Measurements from ENCODE around the gene CPS1.

CPS1 gene

DNA sequence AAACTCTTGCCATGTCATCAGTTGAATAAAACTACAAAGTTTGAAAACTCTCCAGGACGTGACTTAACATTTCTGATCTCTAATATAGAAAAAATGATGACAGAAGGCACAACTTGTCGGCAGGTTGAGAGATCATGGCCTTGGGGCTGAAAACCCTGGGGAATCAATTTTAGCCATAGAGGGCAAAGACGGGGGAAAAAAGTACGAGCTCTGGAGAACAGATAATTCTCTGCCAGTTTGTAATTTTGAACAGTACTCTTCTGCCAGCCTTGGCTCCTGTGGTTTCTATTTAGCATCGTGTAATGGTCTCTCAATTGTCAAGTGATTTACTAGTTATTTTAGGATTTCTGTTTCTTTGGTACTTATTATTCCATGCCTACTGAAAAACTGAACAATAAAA, 25.3 kb upstream of the CPS1 start:
- TF ChIP-seq ZNF501 (tag by site-specific recombination; IDR thresholded peaks at IDR 0.05) (no peak), ZNF148 (tag by site-specific recombination; IDR thresholded peaks at IDR 0.05; ENCODE audit: borderline replicate concordance) (no peak)
- TF ChIP-seq, protein P1, sequence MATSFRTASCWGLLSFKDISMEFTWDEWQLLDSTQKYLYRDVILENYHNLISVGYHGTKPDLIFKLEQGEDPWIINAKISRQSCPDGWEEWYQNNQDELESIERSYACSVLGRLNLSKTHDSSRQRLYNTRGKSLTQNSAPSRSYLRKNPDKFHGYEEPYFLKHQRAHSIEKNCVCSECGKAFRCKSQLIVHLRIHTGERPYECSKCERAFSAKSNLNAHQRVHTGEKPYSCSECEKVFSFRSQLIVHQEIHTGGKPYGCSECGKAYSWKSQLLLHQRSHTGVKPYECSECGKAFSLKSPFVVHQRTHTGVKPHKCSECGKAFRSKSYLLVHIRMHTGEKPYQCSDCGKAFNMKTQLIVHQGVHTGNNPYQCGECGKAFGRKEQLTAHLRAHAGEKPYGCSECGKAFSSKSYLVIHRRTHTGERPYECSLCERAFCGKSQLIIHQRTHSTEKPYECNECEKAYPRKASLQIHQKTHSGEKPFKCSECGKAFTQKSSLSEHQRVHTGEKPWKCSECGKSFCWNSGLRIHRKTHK (tag by site-specific recombination; IDR thresholded peaks at IDR 0.05) = no peak
- CTCF ChIA-PET = interaction anchor here (0.5 to 1.6 kb wide), 2 partner anchors 28 to 71 kb away, joined by 3 to 10 read pairs; no protein-coding TSS in a partner anchor
- H3K4me1 ChIP-seq (ENCODE audit: control insufficient read depth, insufficient read depth, low read length) = no peaks in the 10 kb centered on the region
- POLR2A ChIA-PET = no interaction called here
- no peak overlapping the region for H3K4me3 ChIP-seq (ENCODE audit: low read depth, low read length)
- no peaks in the 10 kb centered on the region for H3K9me3 ChIP-seq (ENCODE audit: control insufficient read depth, insufficient read depth, low read depth, low read length)
- H3K27ac ChIP-seq (ENCODE audit: extremely low read depth, low read depth, low read length) = no peak overlapping the region
- H3K36me3 ChIP-seq (ENCODE audit: control insufficient read depth in 2 of 2, insufficient read depth in 1 of 2, low read length in 2 of 2) = no peaks in the 10 kb centered on the region

GRCh38 chr2:210531482-210531881, 24.9 kb upstream of the CPS1 start:
- Histone ChIP-seq H3K4me1 (ENCODE audit: control insufficient read depth, insufficient read depth, low read length) (no peaks in the 10 kb centered on the region), H3K27ac (ENCODE audit: extremely low read depth, low read depth, low read length) (no peak overlapping the region), H3K9me3 (ENCODE audit: control insufficient read depth, insufficient read depth, low read depth, low read length) (no peaks in the 10 kb centered on the region), H3K4me3 (ENCODE audit: low read depth, low read length) (no peak overlapping the region), H3K36me3 (ENCODE audit: control insufficient read depth in 2 of 2, insufficient read depth in 1 of 2, low read length in 2 of 2) (no peaks in the 10 kb centered on the region)
- ChIA-PET CTCF (interaction anchor here (0.5 to 1.6 kb wide), 3 partner anchors 28 to 70 kb away, joined by 3 to 10 read pairs (median 3); no protein-coding TSS in a partner anchor), POLR2A (no interaction called here)
- TF ChIP-seq, protein P2, sequence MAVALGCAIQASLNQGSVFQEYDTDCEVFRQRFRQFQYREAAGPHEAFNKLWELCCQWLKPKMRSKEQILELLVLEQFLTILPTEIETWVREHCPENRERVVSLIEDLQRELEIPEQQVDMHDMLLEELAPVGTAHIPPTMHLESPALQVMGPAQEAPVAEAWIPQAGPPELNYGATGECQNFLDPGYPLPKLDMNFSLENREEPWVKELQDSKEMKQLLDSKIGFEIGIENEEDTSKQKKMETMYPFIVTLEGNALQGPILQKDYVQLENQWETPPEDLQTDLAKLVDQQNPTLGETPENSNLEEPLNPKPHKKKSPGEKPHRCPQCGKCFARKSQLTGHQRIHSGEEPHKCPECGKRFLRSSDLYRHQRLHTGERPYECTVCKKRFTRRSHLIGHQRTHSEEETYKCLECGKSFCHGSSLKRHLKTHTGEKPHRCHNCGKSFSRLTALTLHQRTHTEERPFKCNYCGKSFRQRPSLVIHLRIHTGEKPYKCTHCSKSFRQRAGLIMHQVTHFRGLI (tag by site-specific recombination; IDR thresholded peaks at IDR 0.05) = no peak
- TF ChIP-seq ZNF223 (tag by site-specific recombination; IDR thresholded peaks at IDR 0.05) = no peak
- TF ChIP-seq ZNF76 (tag by site-specific recombination; IDR thresholded peaks at IDR 0.05; ENCODE audit: borderline replicate concordance, low read depth) = no peak
- TF ChIP-seq, protein P3, sequence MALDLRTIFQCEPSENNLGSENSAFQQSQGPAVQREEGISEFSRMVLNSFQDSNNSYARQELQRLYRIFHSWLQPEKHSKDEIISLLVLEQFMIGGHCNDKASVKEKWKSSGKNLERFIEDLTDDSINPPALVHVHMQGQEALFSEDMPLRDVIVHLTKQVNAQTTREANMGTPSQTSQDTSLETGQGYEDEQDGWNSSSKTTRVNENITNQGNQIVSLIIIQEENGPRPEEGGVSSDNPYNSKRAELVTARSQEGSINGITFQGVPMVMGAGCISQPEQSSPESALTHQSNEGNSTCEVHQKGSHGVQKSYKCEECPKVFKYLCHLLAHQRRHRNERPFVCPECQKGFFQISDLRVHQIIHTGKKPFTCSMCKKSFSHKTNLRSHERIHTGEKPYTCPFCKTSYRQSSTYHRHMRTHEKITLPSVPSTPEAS (tag by site-specific recombination; IDR thresholded peaks at IDR 0.05) = no peak
- no peak for TF ChIP-seq ZNF623 (tag by site-specific recombination; IDR thresholded peaks at IDR 0.05)
- no peak for TF ChIP-seq REPIN1 (tag by site-specific recombination; IDR thresholded peaks at IDR 0.05; ENCODE audit: low read depth)
- no peak for TF ChIP-seq ZNF394 (tag by site-specific recombination; IDR thresholded peaks at IDR 0.05; ENCODE audit: borderline replicate concordance)
- no peak for TF ChIP-seq ZNF184 (tag by site-specific recombination; IDR thresholded peaks at IDR 0.05)
- TF ChIP-seq, protein P4, sequence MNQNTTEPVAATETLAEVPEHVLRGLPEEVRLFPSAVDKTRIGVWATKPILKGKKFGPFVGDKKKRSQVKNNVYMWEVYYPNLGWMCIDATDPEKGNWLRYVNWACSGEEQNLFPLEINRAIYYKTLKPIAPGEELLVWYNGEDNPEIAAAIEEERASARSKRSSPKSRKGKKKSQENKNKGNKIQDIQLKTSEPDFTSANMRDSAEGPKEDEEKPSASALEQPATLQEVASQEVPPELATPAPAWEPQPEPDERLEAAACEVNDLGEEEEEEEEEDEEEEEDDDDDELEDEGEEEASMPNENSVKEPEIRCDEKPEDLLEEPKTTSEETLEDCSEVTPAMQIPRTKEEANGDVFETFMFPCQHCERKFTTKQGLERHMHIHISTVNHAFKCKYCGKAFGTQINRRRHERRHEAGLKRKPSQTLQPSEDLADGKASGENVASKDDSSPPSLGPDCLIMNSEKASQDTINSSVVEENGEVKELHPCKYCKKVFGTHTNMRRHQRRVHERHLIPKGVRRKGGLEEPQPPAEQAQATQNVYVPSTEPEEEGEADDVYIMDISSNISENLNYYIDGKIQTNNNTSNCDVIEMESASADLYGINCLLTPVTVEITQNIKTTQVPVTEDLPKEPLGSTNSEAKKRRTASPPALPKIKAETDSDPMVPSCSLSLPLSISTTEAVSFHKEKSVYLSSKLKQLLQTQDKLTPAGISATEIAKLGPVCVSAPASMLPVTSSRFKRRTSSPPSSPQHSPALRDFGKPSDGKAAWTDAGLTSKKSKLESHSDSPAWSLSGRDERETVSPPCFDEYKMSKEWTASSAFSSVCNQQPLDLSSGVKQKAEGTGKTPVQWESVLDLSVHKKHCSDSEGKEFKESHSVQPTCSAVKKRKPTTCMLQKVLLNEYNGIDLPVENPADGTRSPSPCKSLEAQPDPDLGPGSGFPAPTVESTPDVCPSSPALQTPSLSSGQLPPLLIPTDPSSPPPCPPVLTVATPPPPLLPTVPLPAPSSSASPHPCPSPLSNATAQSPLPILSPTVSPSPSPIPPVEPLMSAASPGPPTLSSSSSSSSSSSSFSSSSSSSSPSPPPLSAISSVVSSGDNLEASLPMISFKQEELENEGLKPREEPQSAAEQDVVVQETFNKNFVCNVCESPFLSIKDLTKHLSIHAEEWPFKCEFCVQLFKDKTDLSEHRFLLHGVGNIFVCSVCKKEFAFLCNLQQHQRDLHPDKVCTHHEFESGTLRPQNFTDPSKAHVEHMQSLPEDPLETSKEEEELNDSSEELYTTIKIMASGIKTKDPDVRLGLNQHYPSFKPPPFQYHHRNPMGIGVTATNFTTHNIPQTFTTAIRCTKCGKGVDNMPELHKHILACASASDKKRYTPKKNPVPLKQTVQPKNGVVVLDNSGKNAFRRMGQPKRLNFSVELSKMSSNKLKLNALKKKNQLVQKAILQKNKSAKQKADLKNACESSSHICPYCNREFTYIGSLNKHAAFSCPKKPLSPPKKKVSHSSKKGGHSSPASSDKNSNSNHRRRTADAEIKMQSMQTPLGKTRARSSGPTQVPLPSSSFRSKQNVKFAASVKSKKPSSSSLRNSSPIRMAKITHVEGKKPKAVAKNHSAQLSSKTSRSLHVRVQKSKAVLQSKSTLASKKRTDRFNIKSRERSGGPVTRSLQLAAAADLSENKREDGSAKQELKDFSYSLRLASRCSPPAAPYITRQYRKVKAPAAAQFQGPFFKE (tag by site-specific recombination; IDR thresholded peaks at IDR 0.05; ENCODE audit: borderline replicate concordance) = no peak
- no peak for TF ChIP-seq GLI4 (tag by site-specific recombination; IDR thresholded peaks at IDR 0.05)
- TF ChIP-seq SP2 (tag by site-specific recombination; IDR thresholded peaks at IDR 0.05) = no peak
